Measurements from ENCODE around the gene CAPN12. TPM values are rescaled to one million over a fixed set of nuclear protein-coding genes. Genes with fewer than 3 reads are reported as not detected.

CAPN12 gene
- polyA plus RNA-seq, 1 experiment = 0.75 TPM

DNA sequence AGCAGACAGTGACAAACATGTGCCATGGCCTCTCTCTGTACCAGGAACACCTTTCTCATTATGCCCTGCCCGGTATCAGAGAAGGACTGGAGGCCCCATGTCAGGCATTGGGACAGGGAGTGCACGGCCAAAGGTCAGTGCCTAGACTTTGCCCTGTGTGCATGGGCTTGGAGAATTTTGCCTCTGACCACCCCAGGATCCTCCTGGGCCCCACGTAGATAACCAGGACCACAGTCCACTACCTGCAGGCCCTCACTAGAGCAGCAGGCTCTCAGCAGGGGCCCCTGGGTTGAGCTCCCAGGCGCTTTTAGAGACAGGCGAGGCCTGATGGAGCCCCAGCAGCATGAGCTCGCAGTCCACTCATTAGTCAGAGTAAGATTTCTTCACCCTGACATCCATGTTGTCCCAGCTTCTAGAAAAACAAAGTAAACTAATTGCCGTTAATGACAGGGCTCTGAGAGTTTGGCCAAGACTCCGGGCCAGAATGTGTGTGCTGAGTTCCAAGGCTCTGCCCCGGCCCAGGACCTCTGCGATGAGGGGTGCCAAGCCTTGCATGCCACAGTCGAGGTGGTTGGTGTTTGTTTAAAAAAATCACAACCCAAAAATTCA, 42.7 kb downstream of the CAPN12 start:
- Histone ChIP-seq H3K27me3 (ENCODE audit: control insufficient read depth, insufficient read depth, low read length) (no peaks in the 10 kb centered on the region), H3K4me3 (ENCODE audit: low read depth, low read length) (no peak overlapping the region), H3K36me3 (ENCODE audit: control insufficient read depth, insufficient read depth, low read length) (peaks cover 58% of the 10 kb centered on the region)
- CTCF ChIA-PET = interaction anchor here (1.0 to 1.1 kb wide), 2 partner anchors 9 to 60 kb away, joined by 3 read pairs; no protein-coding TSS in a partner anchor
- DNase-seq (ENCODE audit: low read depth) = no peak
- TF ChIP-seq, protein P1, sequence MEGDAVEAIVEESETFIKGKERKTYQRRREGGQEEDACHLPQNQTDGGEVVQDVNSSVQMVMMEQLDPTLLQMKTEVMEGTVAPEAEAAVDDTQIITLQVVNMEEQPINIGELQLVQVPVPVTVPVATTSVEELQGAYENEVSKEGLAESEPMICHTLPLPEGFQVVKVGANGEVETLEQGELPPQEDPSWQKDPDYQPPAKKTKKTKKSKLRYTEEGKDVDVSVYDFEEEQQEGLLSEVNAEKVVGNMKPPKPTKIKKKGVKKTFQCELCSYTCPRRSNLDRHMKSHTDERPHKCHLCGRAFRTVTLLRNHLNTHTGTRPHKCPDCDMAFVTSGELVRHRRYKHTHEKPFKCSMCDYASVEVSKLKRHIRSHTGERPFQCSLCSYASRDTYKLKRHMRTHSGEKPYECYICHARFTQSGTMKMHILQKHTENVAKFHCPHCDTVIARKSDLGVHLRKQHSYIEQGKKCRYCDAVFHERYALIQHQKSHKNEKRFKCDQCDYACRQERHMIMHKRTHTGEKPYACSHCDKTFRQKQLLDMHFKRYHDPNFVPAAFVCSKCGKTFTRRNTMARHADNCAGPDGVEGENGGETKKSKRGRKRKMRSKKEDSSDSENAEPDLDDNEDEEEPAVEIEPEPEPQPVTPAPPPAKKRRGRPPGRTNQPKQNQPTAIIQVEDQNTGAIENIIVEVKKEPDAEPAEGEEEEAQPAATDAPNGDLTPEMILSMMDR (IDR thresholded peaks at IDR 0.05; ENCODE audit: insufficient read depth, low read depth, low read length) = no peak
- POLR2A ChIA-PET = interaction anchor here (0.6 kb wide), 1 partner anchor 54 kb away, joined by 3 read pairs; no protein-coding TSS in a partner anchor

DNA sequence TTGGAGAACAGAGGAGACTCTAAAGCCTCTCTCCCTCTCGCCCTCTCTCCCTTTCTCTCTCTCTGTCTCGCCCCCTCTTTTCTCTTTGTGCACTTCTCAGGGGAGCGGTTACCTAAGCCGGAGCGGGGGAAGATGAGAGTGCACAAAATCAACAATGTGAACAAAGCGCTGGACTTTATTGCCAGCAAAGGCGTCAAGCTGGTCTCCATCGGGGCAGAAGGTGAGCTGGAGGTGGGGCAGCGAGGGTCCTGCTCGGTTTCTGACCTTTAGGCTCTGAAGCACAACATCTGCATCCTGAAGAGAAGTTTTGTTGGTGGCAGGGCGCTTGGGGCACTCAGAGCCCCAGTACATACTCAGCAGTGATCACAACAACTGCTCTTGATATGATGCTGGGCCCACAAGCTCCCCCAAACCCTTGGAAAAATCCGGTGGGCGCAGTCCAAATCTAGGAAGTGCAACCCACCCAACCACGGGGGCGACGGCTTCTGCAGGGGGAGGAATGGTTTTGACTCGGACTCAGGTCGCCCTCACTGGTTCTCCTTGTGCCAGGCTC, 43.3 kb downstream of the CAPN12 start:
- ChIA-PET POLR2A (no interaction called here), CTCF (interaction anchor here (1.0 to 1.1 kb wide), 2 partner anchors 9 to 59 kb away, joined by 3 read pairs; no protein-coding TSS in a partner anchor)
- TF ChIP-seq, protein P1 (IDR thresholded peaks at IDR 0.05; ENCODE audit: insufficient read depth, low read depth, low read length) = no peak
- no peak for DNase-seq (ENCODE audit: low read depth)
- no peaks in the 10 kb centered on the region for H3K27me3 ChIP-seq (ENCODE audit: control insufficient read depth, insufficient read depth, low read length)
- no peak overlapping the region for H3K4me3 ChIP-seq (ENCODE audit: low read depth, low read length)
- H3K36me3 ChIP-seq (ENCODE audit: control insufficient read depth, insufficient read depth, low read length) = peaks cover 56% of the 10 kb centered on the region

DNA sequence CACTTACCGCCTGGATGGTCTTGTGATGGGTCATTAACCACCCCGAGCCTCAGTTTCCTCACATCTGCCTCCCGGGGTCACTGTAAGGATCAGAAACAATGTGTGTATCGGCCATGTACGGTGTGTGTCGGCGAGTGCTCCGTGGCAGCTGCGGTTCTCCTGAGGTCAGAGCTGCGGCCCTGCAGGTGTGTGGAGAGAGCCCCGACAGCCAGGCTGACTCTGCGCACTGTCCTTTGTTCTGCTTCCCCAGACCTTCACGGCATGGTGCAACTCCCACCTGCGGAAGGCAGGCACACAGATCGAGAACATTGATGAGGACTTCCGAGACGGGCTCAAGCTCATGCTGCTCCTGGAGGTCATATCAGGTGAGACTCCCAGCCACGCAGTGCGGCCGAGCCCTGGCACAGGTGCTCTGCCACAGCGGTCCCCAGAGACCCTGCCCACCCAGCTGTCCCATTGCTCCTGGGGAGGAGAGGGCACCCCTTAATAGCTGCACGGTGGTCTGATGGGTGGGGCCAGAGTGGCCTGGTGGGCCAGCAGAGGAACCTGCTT, 43.8 kb downstream of the CAPN12 start:
- Histone ChIP-seq H3K27me3 (ENCODE audit: control insufficient read depth, insufficient read depth, low read length) (no peaks in the 10 kb centered on the region), H3K36me3 (ENCODE audit: control insufficient read depth, insufficient read depth, low read length) (peaks cover 51% of the 10 kb centered on the region), H3K4me3 (ENCODE audit: low read depth, low read length) (no peak overlapping the region)
- POLR2A ChIA-PET = no interaction called here
- TF ChIP-seq, protein P1 (IDR thresholded peaks at IDR 0.05; ENCODE audit: insufficient read depth, low read depth, low read length) = no peak
- DNase-seq (ENCODE audit: low read depth) = no peak
- CTCF ChIA-PET = interaction anchor here (1.0 to 1.1 kb wide), 2 partner anchors 8 to 59 kb away, joined by 3 read pairs; no protein-coding TSS in a partner anchor

DNA sequence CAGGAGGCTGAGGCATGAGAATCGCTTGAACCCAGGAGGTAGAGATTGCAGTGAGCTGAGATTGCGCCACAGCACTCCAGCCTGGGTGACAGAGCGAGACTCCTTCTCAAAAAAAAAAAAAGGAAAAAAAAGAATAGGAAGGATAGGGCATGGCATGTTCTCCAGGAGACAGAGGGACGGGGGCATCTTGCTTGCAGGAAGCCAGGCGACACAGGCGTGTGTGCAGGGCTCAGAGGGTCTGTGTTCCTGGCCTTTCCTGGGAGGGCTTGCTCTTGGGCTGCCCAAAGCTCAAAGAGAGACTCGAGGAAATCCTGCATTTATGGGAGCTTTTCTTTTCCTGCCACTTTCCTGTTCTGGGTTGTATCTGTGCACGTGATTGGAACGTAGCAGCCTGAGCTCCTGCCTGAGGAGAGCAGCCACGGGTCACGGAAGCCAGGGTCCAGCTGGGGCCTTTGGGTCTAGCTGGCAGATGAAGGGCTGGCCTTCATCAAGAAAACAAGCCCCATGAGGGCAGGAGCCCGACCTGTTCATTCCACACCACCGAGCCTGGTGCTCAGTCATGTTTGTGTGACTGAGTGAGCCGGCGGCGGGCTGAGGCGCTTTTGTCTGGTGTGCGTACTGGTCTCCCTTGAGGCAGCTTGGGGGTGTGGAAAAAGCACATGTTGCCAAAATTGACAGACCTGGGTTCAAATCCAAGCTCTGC, 44.5 kb downstream of the CAPN12 start:
- ChIA-PET POLR2A (no interaction called here), CTCF (no interaction called here)
- Histone ChIP-seq H3K4me3 (ENCODE audit: low read depth, low read length) (no peak overlapping the region), H3K27me3 (ENCODE audit: control insufficient read depth, insufficient read depth, low read length) (no peaks in the 10 kb centered on the region), H3K36me3 (ENCODE audit: control insufficient read depth, insufficient read depth, low read length) (peaks cover 44% of the 10 kb centered on the region)
- TF ChIP-seq, protein P1 (IDR thresholded peaks at IDR 0.05; ENCODE audit: insufficient read depth, low read depth, low read length) = no peak
- no peak for DNase-seq (ENCODE audit: low read depth)

DNA sequence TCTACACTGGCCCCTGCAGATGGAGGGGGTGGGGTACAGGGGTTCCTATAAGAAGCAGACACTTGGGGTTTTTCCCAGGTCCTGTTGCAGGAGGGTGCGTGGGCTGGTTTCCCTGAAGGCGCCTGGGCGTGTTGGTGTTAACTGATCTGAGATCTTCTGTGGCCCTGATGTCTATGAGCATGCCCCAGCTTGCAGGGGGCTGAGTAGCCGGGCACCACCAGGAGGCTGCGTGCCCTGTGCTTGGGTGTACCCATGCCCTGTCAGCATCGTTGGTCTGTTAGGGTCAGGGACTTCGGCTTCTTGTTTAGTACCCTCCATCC, 45.3 kb downstream of the CAPN12 start:
- DNase-seq (ENCODE audit: low read depth) = no peak
- H3K27me3 ChIP-seq (ENCODE audit: control insufficient read depth, insufficient read depth, low read length) = no peaks in the 10 kb centered on the region
- CTCF ChIA-PET = no interaction called here
- TF ChIP-seq, protein P1 (IDR thresholded peaks at IDR 0.05; ENCODE audit: insufficient read depth, low read depth, low read length) = no peak
- H3K36me3 ChIP-seq (ENCODE audit: control insufficient read depth, insufficient read depth, low read length) = peaks cover 36% of the 10 kb centered on the region
- H3K4me3 ChIP-seq (ENCODE audit: low read depth, low read length) = no peak overlapping the region
- POLR2A ChIA-PET = no interaction called here
